Measurements from ENCODE around the gene IFNA5. TPM values are rescaled to one million over a fixed set of nuclear protein-coding genes. Genes with fewer than 3 reads are reported as not detected.

IFNA5 gene
- total RNA-seq, 6 experiments from 2014 or later = not detected

- DNase-seq (no peak), ATAC-seq (no peak)
- H3K4me1 ChIP-seq = no peaks in the 10 kb centered on the region
- WGBS (ENCODE audit: insufficient coverage, low coverage, low lambda C conversion rate, missing lambda C conversion rate) = 41% methylated on average over 5 of the region's 5 CpGs
- no peaks in the 10 kb centered on the region for H3K27me3 ChIP-seq
- no peaks in the 10 kb centered on the region for H3K9me3 ChIP-seq
- intact Hi-C loops (cut with DNase I) = no loop called here
- no peak overlapping the region for H3K4me3 ChIP-seq
- TF ChIP-seq CTCF (IDR thresholded peaks at IDR 0.05) (no peak), POLR2A (IDR thresholded peaks at IDR 0.05) (no peak)
- no peaks in the 10 kb centered on the region for H3K36me3 ChIP-seq
- H3K27ac ChIP-seq = no peak overlapping the region
Measured at GRCh38 chr9:21286659-21287058, 18.5 kb downstream of the IFNA5 start.

GRCh38 chr9:21286099-21286498, 19.0 kb downstream of the IFNA5 start:
- WGBS (ENCODE audit: insufficient coverage, low coverage, low lambda C conversion rate, missing lambda C conversion rate) = 65% methylated on average over 5 of the region's 5 CpGs
- intact Hi-C loops (cut with DNase I) = no loop called here
- Histone ChIP-seq H3K27me3 (no peaks in the 10 kb centered on the region), H3K36me3 (no peaks in the 10 kb centered on the region), H3K4me3 (no peak overlapping the region), H3K4me1 (no peaks in the 10 kb centered on the region), H3K27ac (no peak overlapping the region), H3K9me3 (no peaks in the 10 kb centered on the region)
- ATAC-seq (no peak), DNase-seq (no peak)
- no peak for TF ChIP-seq CTCF (IDR thresholded peaks at IDR 0.05)
- TF ChIP-seq POLR2A (IDR thresholded peaks at IDR 0.05) = no peak

GRCh38 chr9:21281275-21281674, 23.8 kb downstream of the IFNA5 start:
- Histone ChIP-seq H3K36me3 (no peaks in the 10 kb centered on the region), H3K9me3 (no peaks in the 10 kb centered on the region), H3K27ac (no peak overlapping the region), H3K27me3 (peaks cover 0 to 10% of the 10 kb centered on the region in 2 donors), H3K4me3 (no peak overlapping the region), H3K4me1 (no peaks in the 10 kb centered on the region)
- intact Hi-C loops (cut with DNase I) = no loop called here
- WGBS (ENCODE audit: insufficient coverage, low coverage, low lambda C conversion rate, missing lambda C conversion rate) = 39% methylated on average over 2 of the region's 2 CpGs
- ATAC-seq (no peak), DNase-seq (no peak)
- TF ChIP-seq POLR2A (IDR thresholded peaks at IDR 0.05) (no peak), CTCF (IDR thresholded peaks at IDR 0.05) (no peak)

- H3K36me3 ChIP-seq = no peaks in the 10 kb centered on the region
- no peak for TF ChIP-seq POLR2A (IDR thresholded peaks at IDR 0.05)
- WGBS (ENCODE audit: insufficient coverage, low coverage, low lambda C conversion rate, missing lambda C conversion rate) = 27% methylated on average over 2 of the region's 2 CpGs
- H3K9me3 ChIP-seq = no peaks in the 10 kb centered on the region
- no peaks in the 10 kb centered on the region for H3K27me3 ChIP-seq
- intact Hi-C loops (cut with DNase I) = no loop called here
- DNase-seq (no peak), ATAC-seq (no peak)
- H3K4me3 ChIP-seq = no peak overlapping the region
- no peaks in the 10 kb centered on the region for H3K4me1 ChIP-seq
- no peak overlapping the region for H3K27ac ChIP-seq
Measured at GRCh38 chr9:21268347-21268657, 36.8 kb downstream of the IFNA5 start.

- Histone ChIP-seq H3K9me3 (no peaks in the 10 kb centered on the region), H3K27ac (no peak overlapping the region), H3K4me1 (no peaks in the 10 kb centered on the region), H3K36me3 (no peaks in the 10 kb centered on the region), H3K27me3 (no peaks in the 10 kb centered on the region), H3K4me3 (no peak overlapping the region)
- TF ChIP-seq POLR2A (IDR thresholded peaks at IDR 0.05) (no peak), CTCF (IDR thresholded peaks at IDR 0.05) (no peak)
- ATAC-seq (no peak), DNase-seq (no peak)
- 40% methylated on average over 4 of the region's 4 CpGs for WGBS (ENCODE audit: insufficient coverage, low coverage, low lambda C conversion rate, missing lambda C conversion rate)
- intact Hi-C loops (cut with DNase I) = no loop called here
Measured at GRCh38 chr9:21267485-21268346, 37.4 kb downstream of the IFNA5 start.
